ENCODE results near the gene TSTD2.

TSTD2 gene

GRCh38 chr9:97632985-97633858, at the start of gene TSTD2, which contains the start of gene NCBP1:
Gene TSTD2, minus strand, starts transcription at chr9:97633368. Its CDS starts 5,806 bp downstream, at chr9:97627562.
Gene NCBP1, plus strand, starts transcription at chr9:97633821. Its CDS starts 61 bp downstream, at chr9:97633882.
- no peak for TF ChIP-seq ZNF274 (IDR thresholded peaks at IDR 0.05; ENCODE audit: low read depth, low read length)
- H3K4me3 ChIP-seq (ENCODE audit: low read length), result peak within 1 kb of the TSS; percentile 91

DNA sequence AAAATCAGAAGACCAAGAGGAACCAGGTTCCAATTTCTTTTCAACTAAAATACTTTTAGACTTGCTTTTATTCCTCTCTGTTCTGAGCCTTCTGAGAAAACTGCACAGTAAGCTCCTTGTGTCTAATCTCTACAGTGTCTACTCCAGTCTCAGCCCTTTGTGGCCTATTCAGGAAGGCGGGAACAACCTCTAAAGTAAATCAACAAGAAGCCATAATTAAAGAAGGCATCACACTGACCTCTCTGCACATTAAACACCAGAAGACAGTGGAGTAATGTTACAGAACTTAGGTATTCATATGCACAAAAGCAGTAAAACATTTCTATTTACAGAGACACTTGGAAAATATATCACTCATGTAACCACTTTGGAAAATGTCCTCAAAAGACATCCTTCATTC, 49.1 kb upstream of the TSTD2 start:
- TF ChIP-seq ZNF274 (IDR thresholded peaks at IDR 0.05; ENCODE audit: low read depth, low read length), result no peak
- no peak overlapping the region for H3K4me3 ChIP-seq (ENCODE audit: low read length)

GRCh38 chr9:97675655-97676054, 42.5 kb upstream of the TSTD2 start:
- TF ChIP-seq ZNF274 (IDR thresholded peaks at IDR 0.05; ENCODE audit: low read depth, low read length), result no peak
- H3K4me3 ChIP-seq (ENCODE audit: low read length), result no peak overlapping the region

DNA sequence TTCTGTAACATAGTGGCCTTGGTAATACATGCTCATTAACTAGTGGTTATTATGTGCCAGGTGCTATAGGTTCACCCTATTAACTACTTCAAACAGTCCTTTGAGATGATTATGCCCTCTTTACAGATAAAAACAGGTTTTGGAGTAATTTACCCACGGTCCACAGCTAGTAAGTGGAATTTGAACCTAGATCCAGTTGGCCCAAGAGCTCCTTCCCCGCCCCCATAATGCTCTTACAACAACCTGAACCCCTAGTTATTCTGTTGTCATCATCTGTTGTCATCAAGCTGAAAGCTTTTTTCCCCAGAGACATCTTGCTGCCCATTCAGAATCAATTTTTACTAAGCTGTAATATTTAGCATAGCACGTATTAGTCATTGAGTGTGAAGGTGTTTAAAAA, 40.8 kb upstream of the TSTD2 start:
- no peak overlapping the region for H3K4me3 ChIP-seq (ENCODE audit: low read length)
- no peak for TF ChIP-seq ZNF274 (IDR thresholded peaks at IDR 0.05; ENCODE audit: low read depth, low read length)

- no peak for TF ChIP-seq ZNF274 (IDR thresholded peaks at IDR 0.05; ENCODE audit: low read depth, low read length)
Observed at GRCh38 chr9:97672403-97672802, 39.2 kb upstream of the TSTD2 start.

DNA sequence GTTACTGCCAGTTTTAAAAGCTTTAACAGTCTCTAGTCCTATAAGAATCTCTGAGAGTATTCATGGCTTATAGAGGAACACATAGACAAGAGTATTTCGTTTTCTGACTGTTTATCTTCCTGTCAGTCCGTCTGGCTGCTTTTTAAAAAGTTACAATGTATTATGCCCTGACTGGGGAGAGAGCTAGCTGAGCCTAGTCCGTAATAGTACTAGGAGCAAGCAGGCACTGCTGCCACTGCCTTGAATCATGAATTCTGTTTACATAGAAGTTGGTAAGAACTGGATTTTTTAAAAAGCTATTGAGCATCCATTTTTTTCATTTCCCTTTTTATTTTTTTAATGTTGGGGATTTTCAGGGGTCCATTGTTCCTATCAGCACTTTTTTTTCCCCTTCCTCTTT, 37.4 kb upstream of the TSTD2 start:
- TF ChIP-seq ZNF274 (IDR thresholded peaks at IDR 0.05; ENCODE audit: low read depth, low read length), result no peak
- H3K4me3 ChIP-seq (ENCODE audit: low read length), result no peak overlapping the region

More at GRCh38 chr9:97672403-97672802, 39.2 kb upstream of the TSTD2 start:
- no peak overlapping the region for H3K4me3 ChIP-seq (ENCODE audit: low read length)

- no peak for TF ChIP-seq ZNF274 (IDR thresholded peaks at IDR 0.05; ENCODE audit: low read depth, low read length)
Observed at GRCh38 chr9:97668485-97668884, 35.3 kb upstream of the TSTD2 start.

GRCh38 chr9:97666907-97667686, 33.9 kb upstream of the TSTD2 start:
- H3K4me3 ChIP-seq (ENCODE audit: low read length), result no peak overlapping the region
- TF ChIP-seq ZNF274 (IDR thresholded peaks at IDR 0.05; ENCODE audit: low read depth, low read length), result no peak

More at GRCh38 chr9:97668485-97668884, 35.3 kb upstream of the TSTD2 start:
- H3K4me3 ChIP-seq (ENCODE audit: low read length), result no peak overlapping the region

- no peak for TF ChIP-seq ZNF274 (IDR thresholded peaks at IDR 0.05; ENCODE audit: low read depth, low read length)
- H3K4me3 ChIP-seq (ENCODE audit: low read length), result no peak overlapping the region
Observed at GRCh38 chr9:97665742-97666141, 32.6 kb upstream of the TSTD2 start.

DNA sequence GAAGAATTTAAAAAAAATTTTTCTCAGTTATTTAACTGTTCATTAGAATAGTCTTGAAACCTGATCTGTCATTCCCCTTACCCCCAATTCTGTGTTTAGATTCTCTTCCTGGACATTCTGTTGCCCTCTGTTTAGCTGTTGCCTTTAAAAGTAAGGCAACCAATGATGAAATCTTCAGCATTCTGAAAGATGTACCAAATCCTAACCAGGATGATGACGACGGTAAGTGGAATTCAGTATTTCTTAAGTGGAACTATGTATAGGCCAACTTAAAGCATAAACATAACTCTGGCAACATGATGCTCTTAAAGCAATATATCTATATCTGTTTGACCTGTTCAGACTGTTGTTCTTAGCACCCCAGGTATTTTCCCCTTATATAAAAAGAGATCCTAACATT, 27.7 kb upstream of the TSTD2 start:
- H3K4me3 ChIP-seq (ENCODE audit: low read length), result no peak overlapping the region
- TF ChIP-seq ZNF274 (IDR thresholded peaks at IDR 0.05; ENCODE audit: low read depth, low read length), result no peak

GRCh38 chr9:97660340-97660739, 27.2 kb upstream of the TSTD2 start:
- TF ChIP-seq ZNF274 (IDR thresholded peaks at IDR 0.05; ENCODE audit: low read depth, low read length), result no peak
- H3K4me3 ChIP-seq (ENCODE audit: low read length), result no peak overlapping the region

DNA sequence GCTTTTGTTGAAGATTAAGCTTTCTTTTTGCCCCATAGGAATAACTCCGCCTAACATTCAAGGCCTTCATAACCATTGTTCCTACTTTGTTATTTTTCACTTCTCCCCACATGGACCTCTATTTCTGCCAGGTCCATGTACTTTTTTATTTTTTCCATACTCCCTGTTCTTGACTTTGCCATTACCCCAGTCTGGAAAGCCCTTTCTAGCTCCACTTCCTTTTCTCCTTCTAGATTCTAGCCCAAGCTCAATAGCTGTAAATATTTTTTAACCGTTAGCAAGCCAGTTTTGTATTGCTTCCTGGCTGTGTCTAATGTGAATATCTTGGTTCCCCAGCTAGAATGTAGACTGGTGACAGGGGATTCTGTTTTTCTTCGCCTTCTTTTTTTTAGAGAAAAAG, 26.6 kb upstream of the TSTD2 start:
- no peak overlapping the region for H3K4me3 ChIP-seq (ENCODE audit: low read length)
- TF ChIP-seq ZNF274 (IDR thresholded peaks at IDR 0.05; ENCODE audit: low read depth, low read length), result no peak

- TF ChIP-seq ZNF274 (IDR thresholded peaks at IDR 0.05; ENCODE audit: low read depth, low read length), result no peak
- no peak overlapping the region for H3K4me3 ChIP-seq (ENCODE audit: low read length)
Observed at GRCh38 chr9:97658707-97659106, 25.5 kb upstream of the TSTD2 start.

- H3K4me3 ChIP-seq (ENCODE audit: low read length), result no peak overlapping the region
- TF ChIP-seq ZNF274 (IDR thresholded peaks at IDR 0.05; ENCODE audit: low read depth, low read length), result no peak
Observed at GRCh38 chr9:97651646-97652045, 18.5 kb upstream of the TSTD2 start.

GRCh38 chr9:97647996-97648395, 14.8 kb upstream of the TSTD2 start:
- no peak overlapping the region for H3K4me3 ChIP-seq (ENCODE audit: low read length)
- TF ChIP-seq ZNF274 (IDR thresholded peaks at IDR 0.05; ENCODE audit: low read depth, low read length), result no peak

All from GM08714 (cell line).